Measurements from ENCODE around the gene SMCO2. TPM values are rescaled to one million over a fixed set of nuclear protein-coding genes. Genes with fewer than 3 reads are reported as not detected.

SMCO2 gene
- total and polyA plus RNA-seq, 2 of the 8 experiments (the other 6 are each of a cell fraction or from before 2014, with no cell fraction given), result 0.24 to 0.80 TPM

- no peak for TF ChIP-seq HDAC6 (IDR thresholded peaks at IDR 0.05; ENCODE audit: low read depth, low read length)
Observed at GRCh38 chr12:27463511-27464219, 17.1 kb downstream of the SMCO2 start (continued).

Data from H1 (cell line).